GM20000 (cell line): ENCODE data around the gene PSMC3.

Experiments
- DNase-seq: peaks from one replicate; pipeline ENCODE4 v3.0.0; 2012; ENCODE audit warnings: low spot score
- TF ChIP-seq, protein P1 (sequence below): IDR thresholded peaks from 2 replicates; pipeline ENCODE4 v1.5.1; 2012; ENCODE audit warnings: mild to moderate bottlenecking, control low read depth; ENCODE audit errors: extremely low read depth, missing control alignments

PSMC3 gene

DNA sequence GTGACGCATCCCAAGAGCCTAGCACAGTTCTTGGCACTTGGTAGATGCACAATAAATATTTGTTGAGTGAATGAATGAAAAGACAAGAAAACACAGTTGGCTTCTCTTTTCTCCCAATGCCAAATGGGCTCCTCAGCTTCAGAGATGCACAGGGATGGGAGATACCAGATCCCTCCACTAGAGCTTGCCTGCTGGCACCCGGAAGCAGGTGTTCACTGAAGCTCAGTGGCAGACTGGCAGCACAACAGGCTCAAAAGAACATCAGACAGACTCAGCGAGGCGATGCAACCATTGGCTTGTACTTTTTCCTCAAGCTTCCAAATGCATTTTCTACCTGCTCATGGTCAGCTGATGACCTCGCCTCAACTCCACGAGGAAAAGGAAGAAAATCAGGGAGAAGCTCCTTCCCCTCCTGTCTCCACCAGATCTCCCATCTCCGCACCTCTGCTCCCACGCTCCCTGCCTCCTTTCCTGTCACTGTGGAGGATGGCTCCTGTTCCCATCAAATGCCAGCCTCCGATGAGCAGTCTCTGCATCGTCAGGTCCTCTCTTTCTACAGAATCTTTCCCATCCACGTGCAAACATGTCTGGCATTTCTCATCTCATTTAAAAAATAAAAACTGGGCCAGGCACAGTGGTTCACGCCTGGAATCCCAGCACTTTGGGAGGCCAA is 16.9 kb upstream of the PSMC3 start:
- no peak for DNase-seq
- TF ChIP-seq, protein P1, sequence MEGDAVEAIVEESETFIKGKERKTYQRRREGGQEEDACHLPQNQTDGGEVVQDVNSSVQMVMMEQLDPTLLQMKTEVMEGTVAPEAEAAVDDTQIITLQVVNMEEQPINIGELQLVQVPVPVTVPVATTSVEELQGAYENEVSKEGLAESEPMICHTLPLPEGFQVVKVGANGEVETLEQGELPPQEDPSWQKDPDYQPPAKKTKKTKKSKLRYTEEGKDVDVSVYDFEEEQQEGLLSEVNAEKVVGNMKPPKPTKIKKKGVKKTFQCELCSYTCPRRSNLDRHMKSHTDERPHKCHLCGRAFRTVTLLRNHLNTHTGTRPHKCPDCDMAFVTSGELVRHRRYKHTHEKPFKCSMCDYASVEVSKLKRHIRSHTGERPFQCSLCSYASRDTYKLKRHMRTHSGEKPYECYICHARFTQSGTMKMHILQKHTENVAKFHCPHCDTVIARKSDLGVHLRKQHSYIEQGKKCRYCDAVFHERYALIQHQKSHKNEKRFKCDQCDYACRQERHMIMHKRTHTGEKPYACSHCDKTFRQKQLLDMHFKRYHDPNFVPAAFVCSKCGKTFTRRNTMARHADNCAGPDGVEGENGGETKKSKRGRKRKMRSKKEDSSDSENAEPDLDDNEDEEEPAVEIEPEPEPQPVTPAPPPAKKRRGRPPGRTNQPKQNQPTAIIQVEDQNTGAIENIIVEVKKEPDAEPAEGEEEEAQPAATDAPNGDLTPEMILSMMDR: no peak

DNA sequence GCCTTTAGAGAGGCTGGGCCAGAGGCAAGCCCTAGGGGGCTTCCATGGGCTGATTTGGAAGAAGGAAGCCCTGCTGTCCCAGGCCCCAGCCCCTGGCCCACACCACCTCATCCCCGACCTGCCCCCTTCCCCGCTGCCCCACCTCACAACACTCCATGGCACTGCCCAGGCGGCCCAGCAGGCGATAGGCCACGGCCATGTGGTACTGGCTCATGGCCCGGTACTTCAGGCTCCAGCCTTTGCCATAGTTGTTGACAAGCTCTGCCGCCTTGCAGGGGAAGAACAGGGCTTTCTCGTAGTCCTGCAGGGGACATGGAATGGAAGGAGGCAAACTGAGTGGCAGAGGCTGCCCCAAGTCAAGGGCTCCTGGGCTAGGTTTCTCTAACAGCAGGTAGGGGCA is 16.3 kb upstream of the PSMC3 start:
- no peak for DNase-seq
- TF ChIP-seq, protein P1: no peak

DNA sequence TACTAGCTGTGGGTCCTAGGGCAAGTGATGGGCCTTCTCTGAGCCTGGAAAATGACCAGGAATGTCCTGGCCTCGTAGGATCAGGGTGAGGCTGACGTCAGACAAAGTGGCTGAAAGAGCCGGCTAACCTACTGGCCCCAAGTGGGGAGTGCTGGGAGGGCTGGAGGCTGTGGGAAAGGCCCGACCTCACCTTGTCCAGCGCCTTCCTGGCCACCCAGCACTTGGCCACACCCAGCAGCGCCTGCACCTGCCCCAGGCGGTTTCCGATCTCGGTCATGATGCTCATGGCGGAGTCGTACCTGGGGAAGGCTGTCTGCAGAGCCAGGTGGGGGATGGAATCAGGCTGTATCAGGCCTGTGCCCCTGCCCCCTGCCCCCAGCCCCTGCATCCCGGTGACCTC is 15.2 kb upstream of the PSMC3 start:
- DNase-seq: no peak
- TF ChIP-seq, protein P1: no peak

DNA sequence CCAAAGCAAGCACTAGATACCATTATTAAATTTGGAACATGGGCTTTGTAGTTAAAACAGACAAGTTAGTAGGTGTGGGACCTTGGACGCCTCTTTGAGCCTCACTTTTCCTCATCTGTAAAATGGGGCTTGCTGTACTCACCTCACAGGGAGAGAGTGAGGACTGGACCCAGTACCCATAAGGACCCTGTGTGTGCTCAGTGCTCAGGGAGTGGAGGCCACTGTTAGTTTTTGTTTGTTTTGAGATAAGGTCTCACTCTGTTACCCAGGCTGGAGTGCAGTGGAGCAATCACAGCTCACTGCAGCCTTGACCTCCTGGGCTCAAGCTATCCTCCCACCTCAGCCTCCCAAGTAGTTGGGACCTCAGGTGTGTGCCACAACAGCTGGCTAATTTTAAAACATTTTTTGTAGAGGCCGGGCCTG is 13.8 kb upstream of the PSMC3 start:
- TF ChIP-seq, protein P1: no peak
- DNase-seq: no peak

DNA sequence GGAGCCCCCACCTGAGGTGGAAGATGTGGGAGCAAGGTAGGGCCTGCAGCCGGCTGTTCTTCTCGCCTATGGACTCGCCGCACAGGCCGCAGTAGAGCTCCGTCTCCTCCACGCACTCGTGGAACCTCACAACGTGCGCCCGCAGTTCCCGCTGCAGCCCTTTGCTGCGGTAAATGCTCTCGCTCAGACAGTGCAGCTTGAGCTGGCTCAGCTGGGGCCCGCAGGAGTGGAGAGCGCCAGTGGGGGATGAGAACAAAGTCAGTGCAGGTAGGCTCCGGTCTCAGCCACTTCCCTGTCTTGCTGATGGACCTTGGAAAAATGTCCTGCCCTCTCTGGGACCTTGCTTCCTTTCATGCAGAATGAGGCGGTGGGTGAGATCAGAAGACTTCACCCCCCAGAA is 12.5 kb upstream of the PSMC3 start:
- no peak for DNase-seq
- TF ChIP-seq, protein P1: no peak

DNA sequence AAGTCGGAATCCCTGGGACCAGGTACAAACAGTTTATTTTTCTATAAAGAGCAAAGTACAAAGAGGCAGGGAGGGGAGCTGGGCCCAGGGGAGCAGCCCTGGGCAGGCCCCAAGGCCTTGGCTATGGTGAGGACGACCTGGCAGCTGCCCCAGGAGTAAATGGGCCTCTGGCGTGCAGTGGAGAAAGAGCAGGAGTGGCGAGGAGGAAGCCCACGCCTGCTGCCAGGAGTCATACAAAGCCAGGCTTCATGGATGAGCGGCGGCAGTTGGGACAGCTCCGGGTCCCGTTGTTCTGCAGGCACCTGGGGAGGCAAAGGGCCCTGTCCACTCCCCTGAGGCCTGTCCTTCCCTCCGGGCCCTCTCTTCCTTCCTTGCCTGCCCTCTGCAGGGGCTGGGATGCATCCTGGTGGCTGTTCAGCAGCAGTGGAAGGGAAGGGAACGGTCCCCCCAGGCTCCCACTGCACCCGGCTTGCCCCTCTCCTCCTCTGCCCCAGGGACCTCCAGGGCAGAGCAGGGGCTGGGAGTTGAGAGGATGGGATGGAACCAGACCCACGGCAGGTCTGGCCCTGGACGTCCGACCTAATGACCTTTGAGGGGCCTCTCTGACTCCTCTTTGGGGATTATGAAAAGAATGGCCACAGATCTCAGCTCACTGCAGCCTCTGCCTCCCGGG is 11.6 kb upstream of the PSMC3 start:
- DNase-seq: no peak
- TF ChIP-seq, protein P1: no peak

DNA sequence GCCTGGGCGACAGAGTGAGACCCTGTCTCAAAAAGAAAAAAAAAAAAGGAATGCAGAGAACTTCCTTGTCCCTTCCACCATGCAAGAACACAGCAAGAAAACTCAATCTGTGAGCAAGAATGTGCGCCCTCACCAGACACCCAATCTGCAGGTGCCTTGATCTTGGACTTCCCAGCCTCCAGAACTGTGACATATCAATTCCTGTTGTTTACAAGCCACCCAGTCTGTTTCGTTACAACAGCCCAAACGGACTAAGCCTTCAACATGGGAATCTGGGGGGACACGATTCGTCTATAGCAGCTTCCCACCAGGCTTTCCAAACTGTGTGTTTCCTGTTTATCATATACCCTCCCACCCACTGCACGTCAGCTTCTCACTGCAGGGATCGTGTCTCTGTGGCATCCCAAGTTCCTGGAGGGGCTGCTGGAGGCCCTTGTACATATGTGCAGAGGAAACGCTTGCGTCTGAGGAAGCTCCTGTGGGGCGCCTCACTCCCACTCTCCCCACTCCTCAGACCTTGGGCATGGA is 11.0 kb upstream of the PSMC3 start:
- TF ChIP-seq, protein P1: no peak
- DNase-seq: no peak
